ENCODE measurements around the gene KHDRBS2. TPM values are rescaled to one million over a fixed set of nuclear protein-coding genes. Genes with fewer than 3 reads are reported as not detected.

KHDRBS2 gene
- total RNA-seq (2021) (0.76 to 1.2 TPM (median 0.87 TPM) in 3 replicates), Bru-seq, nascent RNA (percentile 43 among the genes with signal in this experiment)
- long read RNA-seq, experiment 1, partial matches to known transcripts, result 1 of 7 reads
- long read RNA-seq, experiment 1, other reads (novel, unspliced or antisense), result 4 of 7 reads
- long read RNA-seq, experiment 2, partial matches to known transcripts, result 0 of 1 reads
- long read RNA-seq, experiment 2, other reads (novel, unspliced or antisense), result 1 of 1 reads
- long read RNA-seq, experiment 3, partial matches to known transcripts, result 0 of 2 reads
- long read RNA-seq, experiment 3, other reads (novel, unspliced or antisense), result 2 of 2 reads

- Mint-ChIP-seq H3K4me3 (peak within 1 kb of the TSS; percentile 71), H3K9me3 (peaks cover 9% of the 10 kb centered on the region; the same call in 1 of the 2 replicates), H3K4me1 (peaks cover 5% of the 10 kb centered on the region), H3K27ac (no peak within 1 kb of the TSS), H3K27me3 (ENCODE audit: low read depth) (no peaks in the 10 kb centered on the region; the same call in 1 of the 2 replicates), H3K36me3 (no peaks in the 10 kb centered on the region)
- ChIA-PET CTCF (no interaction called here), POLR2A (no interaction called here)
- DNase-seq (ENCODE audit: low spot score), result peak; percentile 67
- TF ChIP-seq CBFB (CRISPR knock-in tag; IDR thresholded peaks at IDR 0.05; ENCODE audit: low read depth) (no peak), NR2C2 (CRISPR knock-in tag; IDR thresholded peaks at IDR 0.05) (no peak), NFYB (CRISPR knock-in tag; conservative IDR thresholded peaks at IDR 0.05; ENCODE audit: low read depth) (peak; percentile 78)
- peak; percentile 98 for ATAC-seq
Observed at GRCh38 chr6:62285612-62286469, at the start of gene KHDRBS2. Gene KHDRBS2 (minus strand): TSS chr6:62286225.

- Mint-ChIP-seq H3K4me3 (no peak overlapping the region), H3K27me3 (ENCODE audit: low read depth) (no peaks in the 10 kb centered on the region; the same call in 1 of the 2 replicates), H3K27ac (no peak overlapping the region), H3K4me1 (peaks cover 15% of the 10 kb centered on the region), H3K36me3 (peaks cover 17% of the 10 kb centered on the region), H3K9me3 (peaks cover 32% of the 10 kb centered on the region)
- no peak for ATAC-seq
- POLR2A ChIA-PET, result no interaction called here
- TF ChIP-seq CTCF (IDR thresholded peaks at IDR 0.05), result no peak
- TF ChIP-seq HMGA2 (CRISPR knock-in tag; IDR thresholded peaks at IDR 0.05), result no peak
- no peak for TF ChIP-seq ZNF219 (CRISPR knock-in tag; IDR thresholded peaks at IDR 0.05; ENCODE audit: borderline replicate concordance)
- TF ChIP-seq IRF1 (CRISPR knock-in tag; IDR thresholded peaks at IDR 0.05), result no peak
- TF ChIP-seq KAT7 (CRISPR knock-in tag; IDR thresholded peaks at IDR 0.05; ENCODE audit: borderline replicate concordance), result no peak
- TF ChIP-seq CREB1 (CRISPR knock-in tag; IDR thresholded peaks at IDR 0.05), result no peak
- TF ChIP-seq SMAD3 (CRISPR knock-in tag; IDR thresholded peaks at IDR 0.05; ENCODE audit: borderline replicate concordance), result no peak
- TF ChIP-seq ELF4 (CRISPR knock-in tag; IDR thresholded peaks at IDR 0.05; ENCODE audit: low read depth), result no peak
- TF ChIP-seq MXD4 (CRISPR knock-in tag; IDR thresholded peaks at IDR 0.05; ENCODE audit: borderline replicate concordance), result no peak
- no peak for TF ChIP-seq CDX4 (CRISPR knock-in tag; IDR thresholded peaks at IDR 0.05; ENCODE audit: borderline replicate concordance)
- TF ChIP-seq GTF2I (CRISPR knock-in tag; conservative IDR thresholded peaks at IDR 0.05), result no peak
- no peak for TF ChIP-seq ZNF281 (CRISPR knock-in tag; IDR thresholded peaks at IDR 0.05)
- no peak for TF ChIP-seq ZNF416 (CRISPR knock-in tag; IDR thresholded peaks at IDR 0.05)
- TF ChIP-seq NFATC4 (CRISPR knock-in tag; IDR thresholded peaks at IDR 0.05), result no peak
- no peak for DNase-seq (ENCODE audit: low spot score)
- CTCF ChIA-PET, result no interaction called here
Observed at GRCh38 chr6:62328607-62329006, 42.6 kb upstream of the KHDRBS2 start.
